ENCODE results near the gene N4BP2L2. TPM values are rescaled to one million over a fixed set of nuclear protein-coding genes. Genes with fewer than 3 reads are reported as not detected.

N4BP2L2 gene
- total RNA-seq, 1 experiment from 2014 or later, result 61.4 TPM

DNA sequence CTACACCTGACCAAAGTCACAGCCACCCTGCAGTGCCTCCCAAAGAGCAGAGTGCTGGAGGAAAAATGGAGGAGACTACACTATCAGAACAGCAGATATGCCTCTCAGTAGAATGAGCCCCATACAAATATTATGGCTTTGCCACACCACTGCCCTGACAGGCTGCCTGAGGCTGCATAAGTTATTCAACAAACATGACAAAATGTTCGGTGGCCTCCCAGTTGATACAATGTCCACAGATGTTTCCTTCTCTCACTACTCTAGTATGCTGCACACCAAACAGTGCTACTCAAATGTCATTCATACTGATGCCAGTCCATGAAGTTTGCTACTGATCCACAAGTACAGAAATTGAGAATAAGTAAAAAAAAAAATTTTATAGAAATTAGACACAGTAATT is 41.0 kb downstream of the N4BP2L2 start:
- WGBS (ENCODE audit: extremely low coverage, insufficient read length, low lambda C conversion rate), result no CpG with 5 or more reads among the region's 1 CpG
- no peaks in the 10 kb centered on the region for H3K27me3 ChIP-seq (ENCODE audit: insufficient read depth, low read length)

More for the DNA sequence above, 41.0 kb downstream of the N4BP2L2 start:
- Mint-ChIP-seq H3K4me1 (peaks cover 5 to 8% of the 10 kb centered on the region in 2 experiments; a peak in 1 of 4 replicates), H3K4me3 (no peak overlapping the region), H3K27ac (no peak overlapping the region), H3K9me3 (no peaks in the 10 kb centered on the region; a peak in 1 of 5 replicates), H3K27me3 (ENCODE audit: low read depth) (no peaks in the 10 kb centered on the region), H3K36me3 (ENCODE audit: insufficient read depth in 1 of 3, low read depth in 3 of 3) (0 out of 7 replicates have a peak, but pooled peaks cover 0 to 4% (median 0%) of the 10 kb centered on the region in 3 experiments)
- H3K23me2 ChIP-seq (ENCODE audit: insufficient read length, low read depth, low read length, poor library complexity, severe bottlenecking), result no peaks in the 10 kb centered on the region
- TF ChIP-seq, protein P1, sequence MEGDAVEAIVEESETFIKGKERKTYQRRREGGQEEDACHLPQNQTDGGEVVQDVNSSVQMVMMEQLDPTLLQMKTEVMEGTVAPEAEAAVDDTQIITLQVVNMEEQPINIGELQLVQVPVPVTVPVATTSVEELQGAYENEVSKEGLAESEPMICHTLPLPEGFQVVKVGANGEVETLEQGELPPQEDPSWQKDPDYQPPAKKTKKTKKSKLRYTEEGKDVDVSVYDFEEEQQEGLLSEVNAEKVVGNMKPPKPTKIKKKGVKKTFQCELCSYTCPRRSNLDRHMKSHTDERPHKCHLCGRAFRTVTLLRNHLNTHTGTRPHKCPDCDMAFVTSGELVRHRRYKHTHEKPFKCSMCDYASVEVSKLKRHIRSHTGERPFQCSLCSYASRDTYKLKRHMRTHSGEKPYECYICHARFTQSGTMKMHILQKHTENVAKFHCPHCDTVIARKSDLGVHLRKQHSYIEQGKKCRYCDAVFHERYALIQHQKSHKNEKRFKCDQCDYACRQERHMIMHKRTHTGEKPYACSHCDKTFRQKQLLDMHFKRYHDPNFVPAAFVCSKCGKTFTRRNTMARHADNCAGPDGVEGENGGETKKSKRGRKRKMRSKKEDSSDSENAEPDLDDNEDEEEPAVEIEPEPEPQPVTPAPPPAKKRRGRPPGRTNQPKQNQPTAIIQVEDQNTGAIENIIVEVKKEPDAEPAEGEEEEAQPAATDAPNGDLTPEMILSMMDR (conservative IDR thresholded peaks at IDR 0.05), result no peak
- no peak overlapping the region for H3K18ac ChIP-seq (ENCODE audit: insufficient read length, low read depth, low read length)
- H3K9ac ChIP-seq (ENCODE audit: extremely low read depth, insufficient read length, low read length), result no peak overlapping the region
- no peak overlapping the region for H4K8ac ChIP-seq (replicated peaks; ENCODE audit: insufficient read length, low read depth, low read length)
- no peak overlapping the region for H2BK20ac ChIP-seq (ENCODE audit: low read depth, low read length, poor library complexity, severe bottlenecking)
- H3K4me2 ChIP-seq (ENCODE audit: insufficient read depth, insufficient read length, low read length), result no peak overlapping the region
- H2BK15ac ChIP-seq (ENCODE audit: low read depth, low read length), result no peak overlapping the region
- H2BK120ac ChIP-seq (ENCODE audit: low read depth, low read length, poor library complexity, severe bottlenecking), result no peak overlapping the region
- no peak overlapping the region for H4K91ac ChIP-seq (ENCODE audit: insufficient read length, low read depth, low read length)
- no peak overlapping the region for H3K27ac ChIP-seq (ENCODE audit: insufficient read length, low read depth, low read length)
- no peak overlapping the region for H4K5ac ChIP-seq (ENCODE audit: insufficient read length, low read depth, low read length)
- no peaks in the 10 kb centered on the region for H3K4me1 ChIP-seq (ENCODE audit: insufficient read depth, low read length)
- DNase-seq, result no peak
- H3K9me3 ChIP-seq (ENCODE audit: control insufficient read depth, low read depth, low read length), result no peaks in the 10 kb centered on the region
- H3K56ac ChIP-seq (ENCODE audit: insufficient read length, low read depth, low read length), result no peak overlapping the region
- no peak overlapping the region for H3K14ac ChIP-seq (ENCODE audit: insufficient read depth, low read length)
- no peak overlapping the region for H3T11ph ChIP-seq (ENCODE audit: low read length)
- no peak overlapping the region for H3K23ac ChIP-seq (ENCODE audit: insufficient read length, low read depth, low read length)
- H4K20me1 ChIP-seq (ENCODE audit: control insufficient read depth, insufficient read depth, insufficient read length), result no peaks in the 10 kb centered on the region
- no peaks in the 10 kb centered on the region for H3K79me2 ChIP-seq (ENCODE audit: insufficient read depth, low read length)
- H2BK12ac ChIP-seq (ENCODE audit: insufficient read length, low read depth, low read length), result no peak overlapping the region
- H2BK5ac ChIP-seq (ENCODE audit: insufficient read length, low read length), result no peak overlapping the region
- H3K4ac ChIP-seq (ENCODE audit: low read depth, low read length), result no peak overlapping the region
- no peak overlapping the region for H2AFZ ChIP-seq (ENCODE audit: low read length)
- H2AK5ac ChIP-seq (ENCODE audit: insufficient read length, low read length), result no peak overlapping the region
- H3K79me1 ChIP-seq (ENCODE audit: insufficient read depth, low read depth, low read length, poor library complexity, severe bottlenecking), result no peaks in the 10 kb centered on the region
